ENCODE data around the gene LDLR.
"Not testable (repeated sequence)": the region's sequence is repeated elsewhere in the genome, so short reads cannot be mapped to it uniquely, and the experiment has no call there.

Gene LDLR

GRCh38 chr19:11137542-11138384 lies 48.5 kb downstream of the LDLR start:
- TF ChIP-seq, protein P1, sequence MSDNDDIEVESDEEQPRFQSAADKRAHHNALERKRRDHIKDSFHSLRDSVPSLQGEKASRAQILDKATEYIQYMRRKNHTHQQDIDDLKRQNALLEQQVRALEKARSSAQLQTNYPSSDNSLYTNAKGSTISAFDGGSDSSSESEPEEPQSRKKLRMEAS (IDR thresholded peaks at IDR 0.05; ENCODE audit: low read depth, low read length): peak; percentile 28; the same call in 1 of the 2 replicates
- TF ChIP-seq MYC (IDR thresholded peaks at IDR 0.05; ENCODE audit: low read depth, low read length): 0 out of 2 replicates have a peak, but pooled peaks have one; percentile 13
- TF ChIP-seq POLR2A (IDR thresholded peaks at IDR 0.05; ENCODE audit: extremely low read depth, insufficient read length): peak; percentile 14
- TF ChIP-seq, protein P2, sequence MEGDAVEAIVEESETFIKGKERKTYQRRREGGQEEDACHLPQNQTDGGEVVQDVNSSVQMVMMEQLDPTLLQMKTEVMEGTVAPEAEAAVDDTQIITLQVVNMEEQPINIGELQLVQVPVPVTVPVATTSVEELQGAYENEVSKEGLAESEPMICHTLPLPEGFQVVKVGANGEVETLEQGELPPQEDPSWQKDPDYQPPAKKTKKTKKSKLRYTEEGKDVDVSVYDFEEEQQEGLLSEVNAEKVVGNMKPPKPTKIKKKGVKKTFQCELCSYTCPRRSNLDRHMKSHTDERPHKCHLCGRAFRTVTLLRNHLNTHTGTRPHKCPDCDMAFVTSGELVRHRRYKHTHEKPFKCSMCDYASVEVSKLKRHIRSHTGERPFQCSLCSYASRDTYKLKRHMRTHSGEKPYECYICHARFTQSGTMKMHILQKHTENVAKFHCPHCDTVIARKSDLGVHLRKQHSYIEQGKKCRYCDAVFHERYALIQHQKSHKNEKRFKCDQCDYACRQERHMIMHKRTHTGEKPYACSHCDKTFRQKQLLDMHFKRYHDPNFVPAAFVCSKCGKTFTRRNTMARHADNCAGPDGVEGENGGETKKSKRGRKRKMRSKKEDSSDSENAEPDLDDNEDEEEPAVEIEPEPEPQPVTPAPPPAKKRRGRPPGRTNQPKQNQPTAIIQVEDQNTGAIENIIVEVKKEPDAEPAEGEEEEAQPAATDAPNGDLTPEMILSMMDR (IDR thresholded peaks at IDR 0.05; ENCODE audit: low read depth, low read length): peak; percentile 60
- DNase-seq (ENCODE audit: low read depth): peak; percentile 75

DNA sequence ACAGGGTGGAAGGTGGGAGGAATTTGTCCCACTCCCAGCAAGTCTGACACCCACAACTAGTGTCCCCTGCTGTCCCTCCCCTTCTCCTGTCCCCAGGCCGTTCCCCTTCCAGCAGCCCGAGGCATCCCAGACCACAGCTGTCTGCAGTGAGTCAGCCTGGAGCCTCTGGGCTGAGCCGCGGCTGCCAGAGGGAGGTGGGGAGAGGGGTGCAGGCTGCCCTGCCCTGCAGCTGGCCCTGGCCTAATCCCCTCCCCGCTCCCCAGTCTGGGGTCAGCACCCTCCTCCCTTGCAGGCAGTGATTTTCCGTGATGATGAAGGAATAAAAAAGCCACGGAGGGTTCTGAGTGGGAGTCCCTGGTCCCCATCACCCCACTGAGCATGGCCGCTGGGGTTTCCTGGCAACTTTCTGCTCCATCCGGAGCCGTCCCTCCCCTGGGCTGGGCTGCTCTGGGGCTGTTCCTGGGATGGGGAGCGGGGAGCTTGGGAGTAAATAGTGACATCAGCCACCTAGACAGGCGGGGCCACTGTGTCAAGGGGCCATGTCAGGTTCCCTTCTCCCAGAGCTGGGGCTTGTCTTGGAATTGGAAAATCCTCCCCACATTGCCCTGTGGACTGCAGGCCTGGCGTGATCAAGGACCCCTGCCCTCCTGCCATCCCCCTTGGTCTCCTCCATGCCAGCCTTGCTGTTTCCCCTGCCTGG lies 49.5 kb downstream of the LDLR start:
- TF ChIP-seq, protein P1 (IDR thresholded peaks at IDR 0.05; ENCODE audit: low read depth, low read length): no peak
- TF ChIP-seq MYC (IDR thresholded peaks at IDR 0.05; ENCODE audit: low read depth, low read length): no peak
- no peak for TF ChIP-seq POLR2A (IDR thresholded peaks at IDR 0.05; ENCODE audit: extremely low read depth, insufficient read length)
- TF ChIP-seq, protein P2 (IDR thresholded peaks at IDR 0.05; ENCODE audit: low read depth, low read length): no peak
- H3K4me3 ChIP-seq (ENCODE audit: low read depth, low read length): no peak overlapping the region
- peak; percentile 81 for DNase-seq (ENCODE audit: low read depth)

More at GRCh38 chr19:11137542-11138384, 48.5 kb downstream of the LDLR start:
- peak overlapping the region; percentile 6 for H3K4me3 ChIP-seq (ENCODE audit: low read depth, low read length)

DNA sequence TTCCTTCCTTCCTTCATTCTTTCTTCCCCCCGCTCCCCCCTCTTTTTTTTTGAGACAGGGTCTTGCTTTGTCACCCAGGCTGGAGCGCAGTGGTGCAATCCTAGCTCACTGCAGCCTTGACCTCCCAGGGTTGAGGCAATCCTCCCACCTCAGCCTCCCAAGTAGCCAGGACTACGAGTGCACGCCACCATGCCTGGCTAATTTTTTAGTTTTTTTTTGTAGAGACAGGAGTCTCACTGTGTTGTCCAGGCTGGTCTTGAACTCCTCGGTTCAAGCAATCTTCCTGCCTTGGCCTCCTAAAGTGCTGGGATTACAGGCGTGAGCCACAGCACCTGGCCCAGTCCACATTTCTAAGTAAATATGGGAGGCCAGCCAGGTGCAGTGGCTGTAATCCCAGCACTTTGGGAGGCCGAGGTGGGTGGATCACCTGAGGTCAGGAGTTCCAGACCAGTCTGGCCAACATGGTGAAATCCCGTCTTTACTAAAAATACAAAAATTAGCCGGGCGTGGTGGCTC lies 50.8 kb downstream of the LDLR start:
- H3K4me3 ChIP-seq (ENCODE audit: low read depth, low read length); DNase-seq (ENCODE audit: low read depth): not testable (repeated sequence)

- H3K4me3 ChIP-seq (ENCODE audit: low read depth, low read length): no peak overlapping the region
- TF ChIP-seq, protein P1 (IDR thresholded peaks at IDR 0.05; ENCODE audit: low read depth, low read length): no peak
- TF ChIP-seq POLR2A (IDR thresholded peaks at IDR 0.05; ENCODE audit: extremely low read depth, insufficient read length) (no peak), MYC (IDR thresholded peaks at IDR 0.05; ENCODE audit: low read depth, low read length) (no peak)
- TF ChIP-seq, protein P2 (IDR thresholded peaks at IDR 0.05; ENCODE audit: low read depth, low read length): no peak
- no peak for DNase-seq (ENCODE audit: low read depth)
These were observed 51.6 kb downstream of the LDLR start for GRCh38 chr19:11140896-11141295.

DNA sequence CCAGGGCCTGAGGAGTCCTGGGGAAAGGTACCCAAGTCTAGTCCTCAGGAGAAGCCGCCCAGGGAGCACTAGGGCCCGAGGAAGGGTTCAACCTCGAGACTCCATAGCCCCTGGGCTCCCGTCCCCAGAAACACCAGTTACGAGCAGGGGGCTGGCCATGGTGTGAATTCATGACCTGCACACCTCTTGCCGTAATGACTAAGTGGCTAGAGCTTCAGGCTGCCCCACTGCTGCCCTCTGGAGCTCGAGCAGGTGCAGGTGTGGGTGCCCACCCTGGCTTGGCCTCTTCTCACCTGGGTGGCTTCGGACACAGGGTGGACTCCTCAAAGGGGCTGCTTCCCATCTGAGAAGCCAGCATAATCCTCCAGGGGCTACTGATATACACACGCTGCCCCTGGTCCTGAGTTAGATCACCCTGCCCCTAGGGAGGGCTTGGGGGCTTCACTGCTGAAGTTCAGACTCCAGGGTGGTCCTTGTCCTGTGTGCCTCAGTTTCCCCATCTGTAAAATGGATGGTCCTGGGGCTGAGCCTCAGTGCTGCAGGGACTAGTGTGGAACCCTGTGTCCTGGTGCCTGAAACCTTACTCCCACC lies 52.8 kb downstream of the LDLR start:
- DNase-seq (ENCODE audit: low read depth): no peak
- TF ChIP-seq, protein P1 (IDR thresholded peaks at IDR 0.05; ENCODE audit: low read depth, low read length): no peak
- TF ChIP-seq, protein P2 (IDR thresholded peaks at IDR 0.05; ENCODE audit: low read depth, low read length): no peak
- no peak for TF ChIP-seq POLR2A (IDR thresholded peaks at IDR 0.05; ENCODE audit: extremely low read depth, insufficient read length)
- no peak for TF ChIP-seq MYC (IDR thresholded peaks at IDR 0.05; ENCODE audit: low read depth, low read length)
- no peak overlapping the region for H3K4me3 ChIP-seq (ENCODE audit: low read depth, low read length)

Measured in NB4 (cell line).